Middle frontal gyrus (tissue), 1 donor: Measurements from ENCODE around the gene OR2A12.
"Not testable (repeated sequence)": the region's sequence is repeated elsewhere in the genome, so short reads cannot be mapped to it uniquely, and the experiment has no call there.

Source experiments
- DNase-seq: peaks from one replicate; pipeline ENCODE4 v3.0.0-alpha.2; 2015; ENCODE audit warnings: low spot score; ENCODE audit errors: extremely low spot score

OR2A12 gene

GRCh38 chr7:144085978-144086377 lies at the start of gene OR2A12:
TSS of gene OR2A12 (plus strand) at chr7:144086278. CDS start at chr7:144095108, 8,830 bp downstream.
- no peak for DNase-seq

GRCh38 chr7:144036302-144036885 lies 49.7 kb upstream of the OR2A12 start:
- no peak for DNase-seq

- no peak for DNase-seq
Observed at GRCh38 chr7:144037414-144038035, 48.6 kb upstream of the OR2A12 start.

GRCh38 chr7:144038887-144039286 lies 47.2 kb upstream of the OR2A12 start:
- no peak for DNase-seq

GRCh38 chr7:144048648-144049047 lies 37.4 kb upstream of the OR2A12 start, which contains the start of gene OR2A5:
TSS of gene OR2A5 (plus strand) at chr7:144048948. CDS start at chr7:144050402, 1,454 bp downstream.
- no peak for DNase-seq

GRCh38 chr7:144049491-144049890 lies 36.6 kb upstream of the OR2A12 start:
- DNase-seq: no peak

GRCh38 chr7:144050093-144050492 lies 36.0 kb upstream of the OR2A12 start:
- no peak for DNase-seq

- not testable (repeated sequence) for DNase-seq
Observed at GRCh38 chr7:144050884-144051283, 35.2 kb upstream of the OR2A12 start.

GRCh38 chr7:144057954-144058353 lies 28.1 kb upstream of the OR2A12 start:
- DNase-seq: no peak

GRCh38 chr7:144063710-144064109 lies 22.4 kb upstream of the OR2A12 start:
- DNase-seq: no peak

- DNase-seq: no peak
Observed at GRCh38 chr7:144069511-144069910, 16.6 kb upstream of the OR2A12 start, which contains the start of gene OR2A25. TSS of gene OR2A25 (plus strand) at chr7:144069811. CDS start at chr7:144074220, 4,409 bp downstream.

- DNase-seq: no peak
Observed at GRCh38 chr7:144069953-144070352, 16.1 kb upstream of the OR2A12 start.

GRCh38 chr7:144074374-144074773 lies 11.7 kb upstream of the OR2A12 start:
- DNase-seq: no peak

- no peak for DNase-seq
Observed at GRCh38 chr7:144086730-144087129, 652 bp downstream of the OR2A12 start.

- DNase-seq: no peak
Observed at GRCh38 chr7:144087230-144087629, 1.2 kb downstream of the OR2A12 start.

GRCh38 chr7:144090667-144091066 lies 4.6 kb downstream of the OR2A12 start:
- DNase-seq: no peak

GRCh38 chr7:144098776-144099175 lies 12.7 kb downstream of the OR2A12 start:
- no peak for DNase-seq

GRCh38 chr7:144100607-144101006 lies 14.5 kb downstream of the OR2A12 start:
- no peak for DNase-seq

GRCh38 chr7:144102041-144102440 lies 16.0 kb downstream of the OR2A12 start:
- no peak for DNase-seq

GRCh38 chr7:144105211-144105610 lies 19.1 kb downstream of the OR2A12 start:
- no peak for DNase-seq

- DNase-seq: no peak
Observed at GRCh38 chr7:144109283-144109682, 23.2 kb downstream of the OR2A12 start, which contains the start of gene OR2A2. TSS of gene OR2A2 (plus strand) at chr7:144109583. CDS start at chr7:144109583, 0 bp downstream.

GRCh38 chr7:144110272-144110671 lies 24.2 kb downstream of the OR2A12 start:
- DNase-seq: no peak

- no peak for DNase-seq
Observed at GRCh38 chr7:144113651-144114050, 27.6 kb downstream of the OR2A12 start.
